RCC 7860 (cell line): ENCODE data around the gene TNFAIP8L1.

ENCODE experiments used
- DNase-seq: peaks from one replicate; pipeline ENCODE4 v3.0.0-alpha.2; 2015; ENCODE audit warnings: low spot score
- FAIRE-seq: peaks from 2 replicates; lab custom pipeline; 2012; peaks lifted over from hg19 to GRCh38; lab: Jason Lieb, UNC

The TNFAIP8L1 gene

GRCh38 chr19:4699826-4700692, 60.7 kb downstream of the TNFAIP8L1 start:
- no peak for DNase-seq
- FAIRE-seq: no peak

- DNase-seq: no peak
- no peak for FAIRE-seq
Observed at GRCh38 chr19:4700693-4700970, 61.3 kb downstream of the TNFAIP8L1 start.

- FAIRE-seq (no peak), DNase-seq (no peak)
Observed at GRCh38 chr19:4701557-4701956, 62.2 kb downstream of the TNFAIP8L1 start.

- no peak for DNase-seq
- no peak for FAIRE-seq
Observed at GRCh38 chr19:4702764-4703163, 63.4 kb downstream of the TNFAIP8L1 start.

GRCh38 chr19:4703671-4704316, 64.5 kb downstream of the TNFAIP8L1 start:
- no peak for FAIRE-seq

GRCh38 chr19:4704317-4704673, 65.0 kb downstream of the TNFAIP8L1 start:
- FAIRE-seq: no peak

More at GRCh38 chr19:4703671-4704316, 64.5 kb downstream of the TNFAIP8L1 start:
- no peak for DNase-seq

More at GRCh38 chr19:4704317-4704673, 65.0 kb downstream of the TNFAIP8L1 start:
- no peak for DNase-seq
